ENCODE measurements around the gene KBTBD3.
"Not testable (repeated sequence)": the region's sequence is repeated elsewhere in the genome, so short reads cannot be mapped to it uniquely, and the experiment has no call there.

The KBTBD3 gene

GRCh38 chr11:106003094-106003493 is 74.1 kb downstream of the KBTBD3 start:
- not testable (repeated sequence) for ATAC-seq

GRCh38 chr11:106001304-106002012 is 75.7 kb downstream of the KBTBD3 start:
- no peak for ATAC-seq

All from activated CD4-positive, CD25-positive, alpha-beta regulatory T cell treated with anti-CD3 and anti-CD28 coated beads, Interleukin-2, amount 50 U/mL, for 24 hours (primary cell).